Measurements from ENCODE around the gene TMEM231. TPM values are rescaled to one million over a fixed set of nuclear protein-coding genes. Genes with fewer than 3 reads are reported as not detected.

Gene TMEM231
- total RNA-seq, 4 donors from 2014 or later: 0.76 to 2.3 (median 1.7) TPM

- Histone ChIP-seq H3K4me1 (no peaks in the 10 kb centered on the region), H3K36me3 (no peaks in the 10 kb centered on the region), H3K27me3 (no peaks in the 10 kb centered on the region), H3K27ac (no peak overlapping the region), H3K4me3 (no peak overlapping the region), H3K9me3 (no peaks in the 10 kb centered on the region)
- intact Hi-C loops (cut with DNase I; ENCODE audit: low total_unique reads) (no loop called here), in situ Hi-C loops (cut with MboI; ENCODE audit: low sequenced_read_pairs in 4 of 4) (no loop called here)
- ATAC-seq (no peak), DNase-seq (no peak)
- TF ChIP-seq POLR2A (IDR thresholded peaks at IDR 0.05): no peak
- TF ChIP-seq, protein P1, sequence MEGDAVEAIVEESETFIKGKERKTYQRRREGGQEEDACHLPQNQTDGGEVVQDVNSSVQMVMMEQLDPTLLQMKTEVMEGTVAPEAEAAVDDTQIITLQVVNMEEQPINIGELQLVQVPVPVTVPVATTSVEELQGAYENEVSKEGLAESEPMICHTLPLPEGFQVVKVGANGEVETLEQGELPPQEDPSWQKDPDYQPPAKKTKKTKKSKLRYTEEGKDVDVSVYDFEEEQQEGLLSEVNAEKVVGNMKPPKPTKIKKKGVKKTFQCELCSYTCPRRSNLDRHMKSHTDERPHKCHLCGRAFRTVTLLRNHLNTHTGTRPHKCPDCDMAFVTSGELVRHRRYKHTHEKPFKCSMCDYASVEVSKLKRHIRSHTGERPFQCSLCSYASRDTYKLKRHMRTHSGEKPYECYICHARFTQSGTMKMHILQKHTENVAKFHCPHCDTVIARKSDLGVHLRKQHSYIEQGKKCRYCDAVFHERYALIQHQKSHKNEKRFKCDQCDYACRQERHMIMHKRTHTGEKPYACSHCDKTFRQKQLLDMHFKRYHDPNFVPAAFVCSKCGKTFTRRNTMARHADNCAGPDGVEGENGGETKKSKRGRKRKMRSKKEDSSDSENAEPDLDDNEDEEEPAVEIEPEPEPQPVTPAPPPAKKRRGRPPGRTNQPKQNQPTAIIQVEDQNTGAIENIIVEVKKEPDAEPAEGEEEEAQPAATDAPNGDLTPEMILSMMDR (IDR thresholded peaks at IDR 0.05 in 4 of 5, conservative IDR thresholded peaks at IDR 0.05 in 1 of 5): no peak
Observed at GRCh38 chr16:75534560-75535205, 21.4 kb downstream of the TMEM231 start.

- TF ChIP-seq, protein P1 (IDR thresholded peaks at IDR 0.05 in 4 of 5, conservative IDR thresholded peaks at IDR 0.05 in 1 of 5): no peak
- TF ChIP-seq POLR2A (IDR thresholded peaks at IDR 0.05): no peak
- no peaks in the 10 kb centered on the region for H3K4me1 ChIP-seq
- DNase-seq (no peak), ATAC-seq (no peak)
- no peak overlapping the region for H3K27ac ChIP-seq
- H3K4me3 ChIP-seq: no peak overlapping the region
- no peaks in the 10 kb centered on the region for H3K36me3 ChIP-seq
- in situ Hi-C loops (cut with MboI; ENCODE audit: low sequenced_read_pairs in 4 of 4): no loop called here
- intact Hi-C loops (cut with DNase I; ENCODE audit: low total_unique reads): no loop called here
- H3K9me3 ChIP-seq: no peaks in the 10 kb centered on the region
- H3K27me3 ChIP-seq: no peaks in the 10 kb centered on the region
Observed at GRCh38 chr16:75532791-75533190, 23.3 kb downstream of the TMEM231 start.

DNA sequence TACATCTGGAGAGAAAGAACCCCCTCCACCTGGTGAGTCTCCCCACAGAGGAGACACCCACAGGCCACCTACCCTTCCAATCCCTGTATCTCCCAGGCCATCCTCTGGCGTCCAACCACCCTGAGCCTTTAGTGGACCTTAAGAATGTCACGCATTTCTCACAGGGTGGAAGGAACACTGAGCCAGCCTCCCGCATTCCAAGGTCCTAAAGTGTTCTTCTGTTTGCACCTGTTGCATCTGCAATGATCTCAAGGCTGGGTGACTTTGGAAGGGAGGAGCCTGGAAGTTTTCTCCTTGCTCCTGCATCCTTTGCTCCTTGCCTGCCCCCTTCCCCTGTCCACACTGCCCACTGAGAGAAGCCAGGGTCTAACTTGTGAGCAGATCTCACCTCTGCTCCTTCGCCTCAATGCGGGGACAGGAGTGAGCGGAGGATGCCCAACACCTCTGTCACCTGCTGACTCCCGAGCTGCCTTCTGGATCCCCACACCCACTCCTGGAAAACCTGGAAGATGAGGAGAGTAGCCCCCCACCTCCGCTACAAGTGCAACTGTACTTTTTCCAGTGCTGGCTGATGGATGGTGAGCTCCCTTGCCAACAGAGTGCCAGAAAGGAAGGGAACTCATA, 23.8 kb downstream of the TMEM231 start:
- Histone ChIP-seq H3K36me3 (no peaks in the 10 kb centered on the region), H3K4me1 (no peaks in the 10 kb centered on the region), H3K27me3 (no peaks in the 10 kb centered on the region), H3K4me3 (no peak overlapping the region), H3K27ac (no peak overlapping the region), H3K9me3 (no peaks in the 10 kb centered on the region)
- in situ Hi-C loops (cut with MboI; ENCODE audit: low sequenced_read_pairs in 4 of 4): no loop called here
- DNase-seq: no peak
- TF ChIP-seq, protein P1 (IDR thresholded peaks at IDR 0.05 in 4 of 5, conservative IDR thresholded peaks at IDR 0.05 in 1 of 5): no peak
- no peak for TF ChIP-seq POLR2A (IDR thresholded peaks at IDR 0.05)
- intact Hi-C loops (cut with DNase I; ENCODE audit: low total_unique reads): no loop called here
- ATAC-seq: no peak

DNA sequence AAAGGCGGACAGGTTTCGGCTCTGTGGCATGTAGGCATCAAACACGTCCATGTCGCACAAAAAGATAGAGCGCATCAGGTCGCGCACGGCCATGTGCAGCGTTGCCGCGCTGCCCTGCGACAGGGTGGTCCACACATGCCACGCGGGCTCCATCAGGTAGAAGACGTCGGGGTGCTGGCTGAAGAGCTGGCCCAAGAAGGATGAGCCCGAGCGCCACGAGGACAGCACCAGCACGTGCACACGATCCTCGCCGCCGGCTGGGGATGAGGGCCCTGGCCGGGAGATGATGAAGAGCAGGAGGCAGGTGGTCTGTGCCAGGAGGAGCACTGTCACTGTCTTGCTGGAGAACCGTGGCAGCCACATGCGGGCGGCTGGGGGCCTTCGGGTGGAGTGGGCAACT, 26.1 kb downstream of the TMEM231 start:
- no peaks in the 10 kb centered on the region for H3K4me1 ChIP-seq
- ATAC-seq: no peak
- intact Hi-C loops (cut with DNase I; ENCODE audit: low total_unique reads): no loop called here
- TF ChIP-seq POLR2A (IDR thresholded peaks at IDR 0.05): no peak
- TF ChIP-seq, protein P1 (IDR thresholded peaks at IDR 0.05 in 4 of 5, conservative IDR thresholded peaks at IDR 0.05 in 1 of 5): no peak
- H3K36me3 ChIP-seq: no peaks in the 10 kb centered on the region
- in situ Hi-C loops (cut with MboI; ENCODE audit: low sequenced_read_pairs in 4 of 4): no loop called here
- H3K9me3 ChIP-seq: no peaks in the 10 kb centered on the region
- H3K4me3 ChIP-seq: no peak overlapping the region
- no peak for DNase-seq
- H3K27me3 ChIP-seq: no peaks in the 10 kb centered on the region
- no peak overlapping the region for H3K27ac ChIP-seq
